K562 (cell line): ENCODE data around the gene ZNF597. TPM values are rescaled to one million over a fixed set of nuclear protein-coding genes. Genes with fewer than 3 reads are reported as not detected.

ENCODE experiments used
- DPF2 ChIP-seq: fragments of 450-650 bp; IDR thresholded peaks from 2 replicates; pipeline ENCODE4 v1.6.1; 2016
- FOXK1 ChIP-seq: sonication (generic); formaldehyde crosslinking; IDR thresholded peaks from 2 replicates; pipeline ENCODE4 v1.8.0; 2022; ENCODE audit warnings: missing genetic modification reagents, mild to moderate bottlenecking, borderline replicate concordance
- IRF2 ChIP-seq: sonication (generic); formaldehyde crosslinking; IDR thresholded peaks from 2 replicates; pipeline ENCODE4 v1.8.1; 2022; ENCODE audit warnings: mild to moderate bottlenecking, missing genetic modification reagents
- RBM34 ChIP-seq: fragments of 200-400 bp; formaldehyde crosslinking; IDR thresholded peaks from 2 replicates; pipeline ENCODE4 v1.6.1; 2018; ENCODE audit warnings: low read length, borderline replicate concordance; ENCODE audit not compliant: insufficient read depth
- ZNF384 ChIP-seq: IDR thresholded peaks from 2 replicates; pipeline ENCODE4 v1.6.1; 2012; ENCODE audit warnings: low read depth, low read length, improper control_type of control experiment
- polyA plus RNA-seq, 8 experiments: library from polyadenylated mRNA; depleted of rRNA in 4 of 8; stranded (reverse) in 5 of 8; unstranded in 3 of 8; fragments of >200 nt; fragmentation: Nextera tagmentation in 2 of 8; fragmentation: Illumina TruSeq in 1 of 8; extraction: Ambion mirVana in 2 of 8; extraction: Trizol in 1 of 8; gene quantifications; 2 replicates each; pipeline versions ENCODE4 v1.2.1 to v1.2.3, GENCODE V29; 2011 to 2014; ENCODE audit warnings: inconsistent platforms in 1 of 8, missing spikeins in 1 of 8
- total RNA-seq, 7 experiments: library from RNA; depleted of rRNA in 6 of 7; stranded (reverse); fragments of >200 nt in 6 of 7; fragmentation: Illumina TruSeq in 2 of 7; extraction: Trizol in 2 of 7; gene quantifications; 2 replicates each; pipeline versions ENCODE4 v1.2.1 to v1.2.3, GENCODE V29; 2011 to 2021; ENCODE audit warnings: low replicate concordance in 1 of 7
- TF ChIP-seq, protein P1 (sequence below): IDR thresholded peaks from 3 replicates; pipeline ENCODE4 v1.6.1; 2011; ENCODE audit warnings: borderline replicate concordance, mild to moderate bottlenecking; ENCODE audit not compliant: insufficient read length, insufficient read depth
- TF ChIP-seq, protein P2 (sequence below), 2 experiments: fragments of 450-650 bp; IDR thresholded peaks; 2 replicates each; pipeline ENCODE4 v1.6.1; 2016; ENCODE audit warnings: mild to moderate bottlenecking in 2 of 2, borderline replicate concordance in 1 of 2, low read depth in 1 of 2, moderate library complexity in 1 of 2
- TF ChIP-seq, protein P3 (sequence below): sonication (generic); formaldehyde crosslinking; IDR thresholded peaks from 2 replicates; pipeline ENCODE4 v1.8.0; 2022; ENCODE audit warnings: missing genetic modification reagents, mild to moderate bottlenecking, borderline replicate concordance
- TF ChIP-seq, protein P4 (sequence below): IDR thresholded peaks from 2 replicates; pipeline ENCODE4 v1.6.1; 2012; ENCODE audit warnings: low read depth, low read length, improper control_type of control experiment, borderline replicate concordance
- TF ChIP-seq, protein P5 (sequence below): fragments of 450-650 bp; formaldehyde crosslinking; conservative IDR thresholded peaks from 2 replicates; pipeline ENCODE4 v1.4.0; 2022; ENCODE audit warnings: mild to moderate bottlenecking, missing genetic modification characterization

ZNF597 gene
- total and polyA plus RNA-seq, 9 of the 15 experiments (the other 6 are each of a cell fraction or from before 2014, with no cell fraction given) = 0.14 to 0.68 (median 0.42) TPM

DNA sequence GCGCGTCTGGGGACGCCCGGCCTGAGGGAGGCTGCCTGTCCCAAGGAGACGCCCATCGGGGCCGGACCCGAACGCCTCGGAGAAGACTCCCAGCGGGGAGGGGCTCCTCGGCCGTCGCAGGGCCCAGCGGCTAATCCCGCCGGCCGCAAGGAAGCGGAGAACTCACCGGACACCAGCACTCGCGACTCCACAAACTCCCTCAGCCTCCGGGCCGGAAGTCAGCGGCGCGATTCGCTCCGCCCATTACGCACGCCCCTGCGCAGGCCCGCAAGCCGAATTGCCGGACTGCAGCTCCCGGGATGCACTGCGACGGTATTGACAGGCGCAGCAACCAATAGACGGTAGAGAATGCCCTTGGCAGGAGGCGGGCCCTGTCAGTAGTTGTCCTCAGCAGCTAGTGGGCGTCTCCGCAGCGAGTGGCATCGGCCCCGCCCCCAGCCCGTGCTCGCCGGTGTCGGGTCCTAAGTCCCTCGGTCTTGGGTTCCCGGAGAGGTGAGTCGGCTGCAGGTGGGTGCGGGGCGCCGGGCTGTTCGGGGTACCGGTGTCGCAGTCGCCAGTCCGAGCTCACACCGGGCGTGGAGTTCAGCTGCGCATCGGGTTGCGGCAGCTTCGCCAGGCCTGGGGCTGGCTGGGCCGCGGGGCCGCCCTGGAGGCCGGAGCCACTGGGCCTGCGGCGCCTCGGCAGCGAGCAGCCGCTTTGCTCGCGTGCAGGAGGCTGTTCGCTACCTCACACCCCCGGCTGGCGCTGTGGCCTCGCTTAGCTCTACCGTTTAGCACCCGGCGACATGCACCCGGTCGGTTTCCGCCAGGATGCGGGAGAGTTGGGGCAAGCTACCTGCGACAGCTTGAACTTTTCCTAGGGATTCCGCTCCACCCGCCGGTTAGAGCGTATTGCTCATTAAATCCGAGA, 42.3 kb downstream of the ZNF597 start, which contains the start of the genes ZNF174 and ZSCAN32 (continued):
- TF ChIP-seq, protein P1, sequence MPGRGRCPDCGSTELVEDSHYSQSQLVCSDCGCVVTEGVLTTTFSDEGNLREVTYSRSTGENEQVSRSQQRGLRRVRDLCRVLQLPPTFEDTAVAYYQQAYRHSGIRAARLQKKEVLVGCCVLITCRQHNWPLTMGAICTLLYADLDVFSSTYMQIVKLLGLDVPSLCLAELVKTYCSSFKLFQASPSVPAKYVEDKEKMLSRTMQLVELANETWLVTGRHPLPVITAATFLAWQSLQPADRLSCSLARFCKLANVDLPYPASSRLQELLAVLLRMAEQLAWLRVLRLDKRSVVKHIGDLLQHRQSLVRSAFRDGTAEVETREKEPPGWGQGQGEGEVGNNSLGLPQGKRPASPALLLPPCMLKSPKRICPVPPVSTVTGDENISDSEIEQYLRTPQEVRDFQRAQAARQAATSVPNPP = no peak
- 0 out of 2 replicates have a peak, but pooled peaks have one; percentile 74 for TF ChIP-seq RBM34
- TF ChIP-seq, protein P2, sequence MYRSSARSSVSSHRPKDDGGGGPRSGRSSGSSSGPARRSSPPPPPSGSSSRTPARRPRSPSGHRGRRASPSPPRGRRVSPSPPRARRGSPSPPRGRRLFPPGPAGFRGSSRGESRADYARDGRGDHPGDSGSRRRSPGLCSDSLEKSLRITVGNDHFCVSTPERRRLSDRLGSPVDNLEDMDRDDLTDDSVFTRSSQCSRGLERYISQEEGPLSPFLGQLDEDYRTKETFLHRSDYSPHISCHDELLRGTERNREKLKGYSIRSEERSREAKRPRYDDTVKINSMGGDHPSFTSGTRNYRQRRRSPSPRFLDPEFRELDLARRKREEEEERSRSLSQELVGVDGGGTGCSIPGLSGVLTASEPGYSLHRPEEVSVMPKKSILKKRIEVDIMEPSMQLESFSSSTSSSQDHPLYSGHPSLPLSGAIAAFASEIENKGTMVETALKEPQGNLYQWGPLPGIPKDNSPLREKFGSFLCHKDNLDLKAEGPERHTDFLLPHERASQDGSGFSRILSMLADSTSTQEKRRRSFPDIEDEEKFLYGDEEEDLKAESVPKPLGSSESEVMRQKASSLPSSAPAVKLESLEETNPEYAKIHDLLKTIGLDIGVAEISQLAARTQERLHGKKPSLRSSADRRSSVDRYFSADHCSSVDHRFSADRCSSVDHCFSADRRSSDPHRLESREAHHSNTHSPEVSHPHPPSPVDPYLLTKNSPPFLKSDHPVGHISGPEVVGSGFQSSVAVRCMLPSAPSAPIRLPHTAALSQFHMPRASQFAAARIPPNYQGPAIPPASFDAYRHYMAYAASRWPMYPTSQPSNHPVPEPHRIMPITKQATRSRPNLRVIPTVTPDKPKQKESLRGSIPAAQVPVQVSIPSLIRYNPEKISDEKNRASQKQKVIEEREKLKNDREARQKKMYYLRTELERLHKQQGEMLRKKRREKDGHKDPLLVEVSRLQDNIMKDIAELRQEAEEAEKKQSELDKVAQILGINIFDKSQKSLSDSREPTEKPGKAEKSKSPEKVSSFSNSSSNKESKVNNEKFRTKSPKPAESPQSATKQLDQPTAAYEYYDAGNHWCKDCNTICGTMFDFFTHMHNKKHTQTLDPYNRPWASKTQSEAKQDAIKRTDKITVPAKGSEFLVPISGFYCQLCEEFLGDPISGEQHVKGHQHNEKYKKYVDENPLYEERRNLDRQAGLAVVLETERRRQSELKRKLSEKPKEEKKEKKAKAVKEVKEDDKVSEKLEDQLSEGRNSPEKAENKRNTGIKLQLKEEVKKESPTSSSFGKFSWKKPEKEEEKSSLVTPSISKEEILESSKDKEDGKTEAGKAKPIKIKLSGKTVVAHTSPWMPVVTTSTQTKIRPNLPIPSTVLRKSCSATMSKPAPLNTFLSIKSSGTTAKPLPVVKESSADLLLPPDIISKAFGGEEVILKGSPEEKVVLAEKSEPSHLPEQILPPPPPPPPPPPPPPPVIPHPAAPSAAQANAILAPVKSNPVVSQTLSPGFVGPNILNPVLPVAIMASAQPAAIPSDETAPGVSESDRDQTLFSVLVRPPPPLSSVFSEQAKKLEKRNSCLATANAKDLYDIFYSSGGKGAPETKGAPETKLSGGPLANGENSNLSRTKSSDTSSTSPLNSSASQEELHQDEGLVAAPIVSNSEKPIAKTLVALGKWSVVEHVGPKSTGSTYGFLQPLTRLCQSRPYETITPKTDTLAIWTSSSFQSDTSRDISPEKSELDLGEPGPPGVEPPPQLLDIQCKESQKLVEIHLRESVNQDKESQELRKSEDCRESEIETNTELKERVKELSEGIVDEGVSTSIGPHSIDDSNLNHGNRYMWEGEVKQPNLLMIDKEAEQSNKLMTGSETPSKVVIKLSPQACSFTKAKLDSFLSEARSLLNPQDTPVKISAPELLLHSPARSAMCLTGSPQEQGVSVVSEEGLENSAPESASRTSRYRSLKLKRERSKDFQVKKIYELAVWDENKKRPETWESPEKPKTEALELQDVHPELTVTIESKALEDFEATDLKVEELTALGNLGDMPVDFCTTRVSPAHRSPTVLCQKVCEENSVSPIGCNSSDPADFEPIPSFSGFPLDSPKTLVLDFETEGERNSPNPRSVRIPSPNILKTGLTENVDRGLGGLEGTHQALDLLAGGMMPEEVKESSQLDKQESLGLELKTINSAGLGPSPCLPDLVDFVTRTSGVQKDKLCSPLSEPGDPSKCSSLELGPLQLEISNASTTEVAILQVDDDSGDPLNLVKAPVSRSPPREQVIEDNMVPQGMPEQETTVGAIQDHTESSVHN (IDR thresholded peaks at IDR 0.05; ENCODE audit: borderline replicate concordance in 1 of 2, low read depth in 1 of 2) = no peak
- TF ChIP-seq, protein P3, sequence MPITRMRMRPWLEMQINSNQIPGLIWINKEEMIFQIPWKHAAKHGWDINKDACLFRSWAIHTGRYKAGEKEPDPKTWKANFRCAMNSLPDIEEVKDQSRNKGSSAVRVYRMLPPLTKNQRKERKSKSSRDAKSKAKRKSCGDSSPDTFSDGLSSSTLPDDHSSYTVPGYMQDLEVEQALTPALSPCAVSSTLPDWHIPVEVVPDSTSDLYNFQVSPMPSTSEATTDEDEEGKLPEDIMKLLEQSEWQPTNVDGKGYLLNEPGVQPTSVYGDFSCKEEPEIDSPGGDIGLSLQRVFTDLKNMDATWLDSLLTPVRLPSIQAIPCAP (CRISPR knock-in tag) = no peak
- TF ChIP-seq ZNF384 = no peak
- TF ChIP-seq, protein P4, sequence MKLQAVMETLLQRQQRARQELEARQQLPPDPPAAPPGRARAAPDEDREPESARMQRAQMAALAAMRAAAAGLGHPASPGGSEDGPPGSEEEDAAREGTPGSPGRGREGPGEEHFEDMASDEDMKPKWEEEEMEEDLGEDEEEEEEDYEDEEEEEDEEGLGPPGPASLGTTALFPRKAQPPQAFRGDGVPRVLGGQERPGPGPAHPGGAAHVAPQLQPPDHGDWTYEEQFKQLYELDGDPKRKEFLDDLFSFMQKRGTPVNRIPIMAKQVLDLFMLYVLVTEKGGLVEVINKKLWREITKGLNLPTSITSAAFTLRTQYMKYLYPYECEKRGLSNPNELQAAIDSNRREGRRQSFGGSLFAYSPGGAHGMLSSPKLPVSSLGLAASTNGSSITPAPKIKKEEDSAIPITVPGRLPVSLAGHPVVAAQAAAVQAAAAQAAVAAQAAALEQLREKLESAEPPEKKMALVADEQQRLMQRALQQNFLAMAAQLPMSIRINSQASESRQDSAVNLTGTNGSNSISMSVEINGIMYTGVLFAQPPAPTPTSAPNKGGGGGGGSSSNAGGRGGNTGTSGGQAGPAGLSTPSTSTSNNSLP = no peak
- no peak for TF ChIP-seq IRF2
- TF ChIP-seq, protein P5, sequence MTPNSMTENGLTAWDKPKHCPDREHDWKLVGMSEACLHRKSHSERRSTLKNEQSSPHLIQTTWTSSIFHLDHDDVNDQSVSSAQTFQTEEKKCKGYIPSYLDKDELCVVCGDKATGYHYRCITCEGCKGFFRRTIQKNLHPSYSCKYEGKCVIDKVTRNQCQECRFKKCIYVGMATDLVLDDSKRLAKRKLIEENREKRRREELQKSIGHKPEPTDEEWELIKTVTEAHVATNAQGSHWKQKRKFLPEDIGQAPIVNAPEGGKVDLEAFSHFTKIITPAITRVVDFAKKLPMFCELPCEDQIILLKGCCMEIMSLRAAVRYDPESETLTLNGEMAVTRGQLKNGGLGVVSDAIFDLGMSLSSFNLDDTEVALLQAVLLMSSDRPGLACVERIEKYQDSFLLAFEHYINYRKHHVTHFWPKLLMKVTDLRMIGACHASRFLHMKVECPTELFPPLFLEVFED (CRISPR knock-in tag) = no peak
- TF ChIP-seq FOXK1 (CRISPR knock-in tag) = peak; percentile 59; the same call in 1 of the 2 replicates
- TF ChIP-seq DPF2 = no peak
